Measurements from ENCODE around the gene CCDC28A.

DNA sequence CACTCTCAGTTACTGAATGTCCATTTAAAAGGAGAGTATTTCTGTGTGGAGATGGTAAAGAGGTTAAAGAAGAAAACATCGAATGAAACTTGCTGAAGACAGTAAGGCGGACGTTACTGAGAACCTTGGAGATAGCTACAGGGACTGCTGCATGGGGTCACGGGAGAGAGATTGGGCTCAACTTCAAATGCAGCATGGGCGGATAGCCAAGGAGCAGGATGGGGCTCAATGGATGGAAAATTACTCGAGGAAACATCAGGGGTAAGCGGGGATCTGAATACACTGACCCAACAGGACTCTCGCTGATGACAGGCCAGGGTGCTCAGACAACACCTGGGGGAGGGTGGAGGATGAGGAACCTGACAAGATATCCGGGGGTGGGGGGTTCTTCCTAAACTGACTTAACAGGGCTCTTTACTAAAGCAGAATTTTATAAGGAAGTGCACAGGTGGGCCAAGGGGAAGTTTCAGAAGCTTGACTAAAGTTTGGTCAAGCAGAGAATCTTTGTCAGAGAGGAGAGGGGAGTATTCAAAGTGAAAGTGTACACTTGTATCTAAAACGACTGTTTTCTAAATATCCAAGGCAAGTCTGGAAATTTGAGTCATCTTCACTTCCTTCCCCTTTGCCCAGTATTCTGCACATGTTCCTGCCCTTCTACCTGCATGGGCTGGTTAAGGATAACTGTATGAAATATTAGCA is 45.1 kb downstream of the CCDC28A start:
- TF ChIP-seq CTCF (IDR thresholded peaks at IDR 0.05; ENCODE audit: borderline replicate concordance, extremely low read depth, low read length, poor library complexity, severe bottlenecking), result no peak
- no peak for TF ChIP-seq EZH2 (IDR thresholded peaks at IDR 0.05; ENCODE audit: borderline replicate concordance, low read depth, low read length, severe bottlenecking)

Data from DND-41 (cell line).